ENCODE results near the gene TOP3A.

Gene TOP3A

GRCh38 chr17:18237461-18237860, 77.3 kb downstream of the TOP3A start:
- TF ChIP-seq CTCF (IDR thresholded peaks at IDR 0.05; ENCODE audit: insufficient read depth, missing control alignments) = no peak
- FAIRE-seq = no peak
- no peak for DNase-seq (ENCODE audit: insufficient read length, low spot score)

GRCh38 chr17:18236494-18236893, 78.3 kb downstream of the TOP3A start:
- FAIRE-seq (no peak), DNase-seq (ENCODE audit: insufficient read length, low spot score) (no peak)
- no peak for TF ChIP-seq CTCF (IDR thresholded peaks at IDR 0.05; ENCODE audit: insufficient read depth, missing control alignments)

GRCh38 chr17:18235743-18236256, 79.0 kb downstream of the TOP3A start:
- no peak for DNase-seq (ENCODE audit: insufficient read length, low spot score)
- FAIRE-seq = no peak

GRCh38 chr17:18234853-18235380, 79.9 kb downstream of the TOP3A start:
- DNase-seq (ENCODE audit: insufficient read length, low spot score) (no peak), FAIRE-seq (no peak)
- no peak for TF ChIP-seq CTCF (IDR thresholded peaks at IDR 0.05; ENCODE audit: insufficient read depth, missing control alignments)

More at GRCh38 chr17:18235743-18236256, 79.0 kb downstream of the TOP3A start:
- no peak for TF ChIP-seq CTCF (IDR thresholded peaks at IDR 0.05; ENCODE audit: insufficient read depth, missing control alignments)

- no peak for TF ChIP-seq CTCF (IDR thresholded peaks at IDR 0.05; ENCODE audit: insufficient read depth, missing control alignments)
- DNase-seq (ENCODE audit: insufficient read length, low spot score) (no peak), FAIRE-seq (no peak)
Measured at GRCh38 chr17:18233803-18234518, 80.8 kb downstream of the TOP3A start.

- no peak for FAIRE-seq
- DNase-seq (ENCODE audit: insufficient read length, low spot score) = no peak
- no peak for TF ChIP-seq CTCF (IDR thresholded peaks at IDR 0.05; ENCODE audit: insufficient read depth, missing control alignments)
Measured at GRCh38 chr17:18231164-18231563, 83.6 kb downstream of the TOP3A start.
